GM23248 (cell line): ENCODE measurements around the gene SERTAD2.

Source experiments
- EZH2 ChIP-seq: fragments of 200-600 bp; sonication (generic); IDR thresholded peaks from 2 replicates; pipeline ENCODE4 v1.6.1; 2018; ENCODE audit warnings: antibody characterized with exemption, mild to moderate bottlenecking; ENCODE audit not compliant: insufficient read depth, poor library complexity, severe bottlenecking
- EZH2phosphoT487 ChIP-seq: fragments of 200-600 bp; sonication (generic); IDR thresholded peaks from 2 replicates; pipeline ENCODE4 v1.6.1; 2018; ENCODE audit warnings: antibody characterized with exemption, moderate library complexity, mild to moderate bottlenecking, low read depth; ENCODE audit not compliant: insufficient read depth

GRCh38 chr2:64692401-64692800 is 38.7 kb upstream of the SERTAD2 start:
- no peak for TF ChIP-seq EZH2phosphoT487
- no peak for TF ChIP-seq EZH2
